BJ (cell line): ENCODE measurements around the gene MYO18B. TPM values are rescaled to one million over a fixed set of nuclear protein-coding genes. Genes with fewer than 3 reads are reported as not detected.

Experiments used
- CTCF ChIA-PET: fragments of 350-600 bp; formaldehyde crosslinking; extraction: SDS; loops from one replicate; lab custom pipeline; 2021; ENCODE audit warnings: antibody characterized with exemption, inconsistent platforms; lab: Yijun Ruan, JAX
- POLR2A ChIA-PET: fragments of 300-600 bp; sonication (Branson Sonifier 250); formaldehyde crosslinking; extraction: SDS; loops from one replicate; lab custom pipeline; 2021; ENCODE audit warnings: antibody characterized with exemption; lab: Charles Lee
- DNase-seq: peaks from one replicate; pipeline ENCODE4 v3.0.0-alpha.2; 2011; ENCODE audit warnings: low read depth
- H3K27me3 ChIP-seq: 2 replicates; pipeline ENCODE4 v1.6.0; 2011; ENCODE audit warnings: low read length; ENCODE audit not compliant: control insufficient read depth, insufficient read depth
- H3K36me3 ChIP-seq: 2 replicates; pipeline ENCODE4 v1.5.1; 2011; ENCODE audit warnings: low read length; ENCODE audit not compliant: control insufficient read depth, insufficient read depth
- H3K4me3 ChIP-seq: 2 replicates; pipeline ENCODE4 v1.5.1; 2011; ENCODE audit warnings: low read depth, mild to moderate bottlenecking, control low read depth, low read length
- polyA plus RNA-seq: library from polyadenylated mRNA; depleted of rRNA; stranded (reverse); fragments of >200 nt; gene quantifications from 2 replicates; pipeline ENCODE4 v1.2.3, GENCODE V29; 2011
- TF ChIP-seq, protein P1 (sequence below): IDR thresholded peaks from 2 replicates; pipeline ENCODE4 v1.5.1; 2011; ENCODE audit warnings: low read depth, mild to moderate bottlenecking, control low read depth, inconsistent platforms, low read length, moderate library complexity; ENCODE audit not compliant: insufficient read depth

MYO18B gene
- polyA plus RNA-seq, 1 experiment = not detected

- no peak for DNase-seq
- Histone ChIP-seq H3K4me3 (no peak overlapping the region), H3K27me3 (no peaks in the 10 kb centered on the region), H3K36me3 (no peaks in the 10 kb centered on the region)
- ChIA-PET CTCF (no interaction called here), POLR2A (no interaction called here)
- TF ChIP-seq, protein P1, sequence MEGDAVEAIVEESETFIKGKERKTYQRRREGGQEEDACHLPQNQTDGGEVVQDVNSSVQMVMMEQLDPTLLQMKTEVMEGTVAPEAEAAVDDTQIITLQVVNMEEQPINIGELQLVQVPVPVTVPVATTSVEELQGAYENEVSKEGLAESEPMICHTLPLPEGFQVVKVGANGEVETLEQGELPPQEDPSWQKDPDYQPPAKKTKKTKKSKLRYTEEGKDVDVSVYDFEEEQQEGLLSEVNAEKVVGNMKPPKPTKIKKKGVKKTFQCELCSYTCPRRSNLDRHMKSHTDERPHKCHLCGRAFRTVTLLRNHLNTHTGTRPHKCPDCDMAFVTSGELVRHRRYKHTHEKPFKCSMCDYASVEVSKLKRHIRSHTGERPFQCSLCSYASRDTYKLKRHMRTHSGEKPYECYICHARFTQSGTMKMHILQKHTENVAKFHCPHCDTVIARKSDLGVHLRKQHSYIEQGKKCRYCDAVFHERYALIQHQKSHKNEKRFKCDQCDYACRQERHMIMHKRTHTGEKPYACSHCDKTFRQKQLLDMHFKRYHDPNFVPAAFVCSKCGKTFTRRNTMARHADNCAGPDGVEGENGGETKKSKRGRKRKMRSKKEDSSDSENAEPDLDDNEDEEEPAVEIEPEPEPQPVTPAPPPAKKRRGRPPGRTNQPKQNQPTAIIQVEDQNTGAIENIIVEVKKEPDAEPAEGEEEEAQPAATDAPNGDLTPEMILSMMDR = no peak
These were observed 305.5 kb downstream of the MYO18B start for GRCh38 chr22:26047516-26047915.

GRCh38 chr22:26047920-26048319 is 305.9 kb downstream of the MYO18B start:
- Histone ChIP-seq H3K4me3 (no peak overlapping the region), H3K36me3 (no peaks in the 10 kb centered on the region), H3K27me3 (no peaks in the 10 kb centered on the region)
- POLR2A ChIA-PET = no interaction called here
- TF ChIP-seq, protein P1 = no peak
- CTCF ChIA-PET = no interaction called here
- DNase-seq = no peak

DNA sequence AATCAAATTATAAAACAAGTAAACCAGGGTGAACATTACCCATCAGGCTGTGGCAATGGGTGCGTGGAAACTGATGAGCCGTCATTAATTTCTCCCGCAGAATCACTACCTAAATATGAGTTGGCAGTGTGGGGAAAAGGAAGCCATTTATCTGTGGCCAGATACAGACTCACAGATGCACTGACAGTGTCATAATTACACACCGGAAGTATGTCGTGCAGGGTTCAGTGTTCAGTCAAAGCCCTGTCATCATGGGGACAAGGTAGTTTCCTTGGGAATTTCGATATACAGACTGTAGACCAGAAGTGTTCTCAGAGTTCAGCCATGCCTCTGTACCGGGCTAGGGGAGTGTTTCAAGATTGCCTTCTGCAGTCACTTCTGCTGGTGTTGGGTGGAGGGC is 308.1 kb downstream of the MYO18B start:
- ChIA-PET CTCF (no interaction called here), POLR2A (no interaction called here)
- TF ChIP-seq, protein P1 = no peak
- Histone ChIP-seq H3K36me3 (no peaks in the 10 kb centered on the region), H3K4me3 (no peak overlapping the region), H3K27me3 (no peaks in the 10 kb centered on the region)
- no peak for DNase-seq

DNA sequence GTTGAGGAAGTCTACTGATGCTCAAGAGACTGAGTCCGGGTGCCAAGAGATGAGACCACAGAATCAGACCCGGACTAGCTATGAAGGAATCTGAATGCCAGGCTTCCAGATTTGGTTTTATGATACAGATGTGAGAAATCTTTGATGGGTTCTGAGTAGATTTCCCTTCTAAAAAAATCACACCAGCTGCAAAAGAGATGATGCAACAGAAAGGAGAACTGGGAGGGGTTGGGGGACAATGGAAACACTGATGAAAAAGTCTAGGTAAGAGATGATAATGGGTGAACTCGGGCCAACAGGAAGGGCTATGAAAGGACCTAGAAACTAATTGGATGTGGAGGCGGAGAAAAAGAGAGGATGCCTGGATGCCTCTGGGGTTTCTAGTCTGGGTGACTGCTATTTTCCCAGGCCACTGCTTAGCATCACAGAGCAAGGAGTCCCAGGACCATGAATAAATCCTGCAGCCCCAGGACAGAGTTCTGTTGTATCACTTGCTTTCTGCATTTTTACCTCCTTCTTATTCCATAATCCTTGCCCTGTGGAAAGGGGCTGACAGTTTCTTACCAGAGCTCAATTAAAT is 311.8 kb downstream of the MYO18B start:
- no peaks in the 10 kb centered on the region for H3K27me3 ChIP-seq
- DNase-seq = no peak
- no peak overlapping the region for H3K4me3 ChIP-seq
- no peaks in the 10 kb centered on the region for H3K36me3 ChIP-seq
- TF ChIP-seq, protein P1 = no peak
- ChIA-PET CTCF (no interaction called here), POLR2A (no interaction called here)

DNA sequence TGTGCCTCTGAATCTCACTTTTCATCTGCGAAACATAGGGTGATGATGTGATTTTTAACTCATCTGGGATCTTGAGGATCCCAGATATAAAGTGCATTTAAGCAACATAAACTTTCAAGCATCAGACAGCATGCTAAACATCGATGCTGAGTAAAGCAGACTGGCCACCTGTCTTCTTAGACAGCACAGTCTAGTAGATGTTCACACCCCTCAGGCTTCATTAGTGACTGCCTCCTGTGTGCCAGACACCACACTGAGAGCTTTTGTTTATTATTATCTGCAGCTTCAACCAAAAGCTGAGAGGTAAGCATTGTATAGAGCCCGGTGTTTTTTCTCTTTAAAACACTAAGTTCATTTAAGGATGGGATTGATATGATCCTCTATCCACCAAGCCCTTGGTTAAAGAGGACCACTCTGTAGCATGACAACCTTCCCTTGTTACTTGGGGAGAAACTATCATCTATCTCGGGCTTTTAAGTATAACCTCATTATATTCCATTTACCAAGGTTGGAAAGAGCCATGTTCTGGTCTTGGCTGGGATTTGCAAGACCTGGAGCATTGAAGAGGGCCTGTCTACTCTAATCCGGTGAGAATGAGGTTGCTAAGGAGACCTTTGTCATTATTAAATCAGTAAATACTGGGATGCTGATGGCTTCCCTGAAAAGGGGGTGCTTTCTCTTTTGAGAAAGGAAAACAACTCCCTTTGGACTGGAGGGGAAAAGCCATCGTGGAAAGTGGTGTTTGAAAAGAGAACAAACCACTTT is 313.0 kb downstream of the MYO18B start:
- POLR2A ChIA-PET = no interaction called here
- CTCF ChIA-PET = no interaction called here
- TF ChIP-seq, protein P1 = no peak
- no peak for DNase-seq
- Histone ChIP-seq H3K4me3 (no peak overlapping the region), H3K36me3 (no peaks in the 10 kb centered on the region), H3K27me3 (no peaks in the 10 kb centered on the region)
